Loucy (cell line): ENCODE data around the gene GADD45G.

Experiments
- CTCF ChIP-seq: fragments of 200-600 bp; sonication (generic); conservative IDR thresholded peaks from 2 replicates; pipeline ENCODE4 v1.5.1; 2014; ENCODE audit warnings: mild to moderate bottlenecking, antibody characterized with exemption, low read length
- EZH2phosphoT487 ChIP-seq: fragments of 200-600 bp; IDR thresholded peaks from 2 replicates; pipeline ENCODE4 v1.6.1; 2018; ENCODE audit warnings: antibody characterized with exemption, mild to moderate bottlenecking, moderate library complexity, borderline replicate concordance

DNA sequence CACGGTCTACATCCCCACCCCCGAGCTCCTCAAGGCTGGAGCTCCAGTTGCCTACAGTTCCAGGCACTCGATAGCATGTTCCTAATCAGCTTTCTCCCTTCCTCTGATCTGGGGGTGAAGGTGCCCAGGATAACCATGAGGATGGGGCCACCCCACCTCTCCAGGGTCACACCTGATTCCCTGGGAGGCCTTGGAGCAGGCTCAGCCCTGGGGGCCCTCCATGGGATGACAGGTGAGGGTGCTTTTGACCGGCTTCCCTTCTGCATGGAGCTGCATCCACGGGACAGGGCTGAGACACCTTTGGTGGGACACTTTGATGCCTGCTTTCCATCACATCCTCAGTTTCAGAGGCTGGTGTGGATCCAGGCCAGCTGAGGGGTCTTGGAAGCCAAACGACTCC lies 28.6 kb downstream of the GADD45G start:
- TF ChIP-seq CTCF (no peak), EZH2phosphoT487 (no peak)
